ENCODE results near the gene PLA2G12B. TPM values are rescaled to one million over a fixed set of nuclear protein-coding genes. Genes with fewer than 3 reads are reported as not detected.

Gene PLA2G12B
- total RNA-seq, 1 donor from 2014 or later: not detected

- ATAC-seq (ENCODE audit: low read depth): no peak
- Mint-ChIP-seq H3K4me1 (no peaks in the 10 kb centered on the region), H3K9me3 (no peaks in the 10 kb centered on the region), H3K4me3 (no peak overlapping the region), H3K36me3 (ENCODE audit: low read depth) (no peaks in the 10 kb centered on the region), H3K27ac (no peak overlapping the region), H3K27me3 (peaks cover 11% of the 10 kb centered on the region)
- POLR2A ChIA-PET: no interaction called here
- intact Hi-C loops (cut with micrococcal nuclease): no loop called here
- no peak for TF ChIP-seq CTCF (IDR thresholded peaks at IDR 0.05)
- CTCF ChIA-PET: no interaction called here
- DNase-seq: no peak
These were observed 1.4 kb upstream of the PLA2G12B start for GRCh38 chr10:72956001-72956400.

GRCh38 chr10:72954230-72954595 lies 393 bp downstream of the PLA2G12B start:
- DNase-seq (no peak), ATAC-seq (ENCODE audit: low read depth) (no peak)
- no peaks in the 10 kb centered on the region for H3K4me1 Mint-ChIP-seq
- ChIA-PET CTCF (interaction anchor here (0.5 kb wide), 1 partner anchor 141 kb away, joined by 5 read pairs; no protein-coding TSS in a partner anchor), POLR2A (interaction anchor here (0.5 kb wide), 1 partner anchor 216 kb away, joined by 4 read pairs; no protein-coding TSS in a partner anchor)
- no peak overlapping the region for H3K27ac Mint-ChIP-seq
- no peak for TF ChIP-seq CTCF (IDR thresholded peaks at IDR 0.05)
- no peaks in the 10 kb centered on the region for H3K9me3 Mint-ChIP-seq
- intact Hi-C loops (cut with micrococcal nuclease): no loop called here
- no peaks in the 10 kb centered on the region for H3K36me3 Mint-ChIP-seq (ENCODE audit: low read depth)
- H3K4me3 Mint-ChIP-seq: no peak overlapping the region
- H3K27me3 Mint-ChIP-seq: peaks cover 11% of the 10 kb centered on the region

- Mint-ChIP-seq H3K9me3 (no peaks in the 10 kb centered on the region), H3K4me3 (no peak overlapping the region), H3K4me1 (no peaks in the 10 kb centered on the region), H3K27ac (no peak overlapping the region), H3K36me3 (ENCODE audit: low read depth) (no peaks in the 10 kb centered on the region), H3K27me3 (peaks cover 11% of the 10 kb centered on the region)
- ChIA-PET CTCF (no interaction called here), POLR2A (interaction anchor here (0.5 kb wide), 1 partner anchor 217 kb away, joined by 4 read pairs; no protein-coding TSS in a partner anchor)
- no peak for DNase-seq
- intact Hi-C loops (cut with micrococcal nuclease): no loop called here
- ATAC-seq (ENCODE audit: low read depth): no peak
- no peak for TF ChIP-seq CTCF (IDR thresholded peaks at IDR 0.05)
These were observed 919 bp downstream of the PLA2G12B start for GRCh38 chr10:72953687-72954086.

GRCh38 chr10:72952642-72953158 lies 1.9 kb downstream of the PLA2G12B start:
- Mint-ChIP-seq H3K27me3 (peaks cover 11% of the 10 kb centered on the region), H3K4me3 (no peak overlapping the region), H3K27ac (no peak overlapping the region), H3K4me1 (no peaks in the 10 kb centered on the region), H3K9me3 (no peaks in the 10 kb centered on the region), H3K36me3 (ENCODE audit: low read depth) (no peaks in the 10 kb centered on the region)
- no peak for TF ChIP-seq CTCF (IDR thresholded peaks at IDR 0.05)
- ATAC-seq (ENCODE audit: low read depth) (no peak), DNase-seq (no peak)
- ChIA-PET POLR2A (no interaction called here), CTCF (no interaction called here)
- intact Hi-C loops (cut with micrococcal nuclease): no loop called here

GRCh38 chr10:72952189-72952588 lies 2.4 kb downstream of the PLA2G12B start:
- Mint-ChIP-seq H3K4me1 (no peaks in the 10 kb centered on the region), H3K36me3 (ENCODE audit: low read depth) (no peaks in the 10 kb centered on the region), H3K9me3 (no peaks in the 10 kb centered on the region), H3K27ac (no peak overlapping the region), H3K4me3 (no peak overlapping the region), H3K27me3 (peaks cover 11% of the 10 kb centered on the region)
- DNase-seq (no peak), ATAC-seq (ENCODE audit: low read depth) (no peak)
- CTCF ChIA-PET: no interaction called here
- POLR2A ChIA-PET: no interaction called here
- TF ChIP-seq CTCF (IDR thresholded peaks at IDR 0.05): no peak
- intact Hi-C loops (cut with micrococcal nuclease): no loop called here

Data from activated B cell treated with CpG ODN at 0.5 μM for 24 hours (primary cell).